GM21367 (cell line): ENCODE data around the gene EMC1.
"Not testable (repeated sequence)": the region's sequence is repeated elsewhere in the genome, so short reads cannot be mapped to it uniquely, and the experiment has no call there.

Source experiments
- ATAC-seq: cut with Tn5 transposase; IDR thresholded peaks from one replicate; pipeline ENCODE4 v1.9.1; 2021; ENCODE audit not compliant: unreplicated experiment

EMC1 gene

GRCh38 chr1:19193004-19193403 lies 58.3 kb downstream of the EMC1 start:
- ATAC-seq, result no peak

GRCh38 chr1:19191811-19192210 lies 59.5 kb downstream of the EMC1 start:
- ATAC-seq, result no peak

- no peak for ATAC-seq
These were observed 60.9 kb downstream of the EMC1 start for GRCh38 chr1:19190468-19190867.

GRCh38 chr1:19189270-19189669 lies 62.1 kb downstream of the EMC1 start:
- no peak for ATAC-seq

- ATAC-seq, result no peak
These were observed 63.5 kb downstream of the EMC1 start for GRCh38 chr1:19187852-19188251.

- ATAC-seq, result no peak
These were observed 65.3 kb downstream of the EMC1 start for GRCh38 chr1:19186001-19186400.

GRCh38 chr1:19182223-19182622 lies 69.1 kb downstream of the EMC1 start:
- no peak for ATAC-seq

- not testable (repeated sequence) for ATAC-seq
These were observed 71.1 kb downstream of the EMC1 start for GRCh38 chr1:19180265-19180657.

- no peak for ATAC-seq
These were observed 71.6 kb downstream of the EMC1 start for GRCh38 chr1:19179597-19180264.

- ATAC-seq, result no peak
These were observed 72.5 kb downstream of the EMC1 start for GRCh38 chr1:19178734-19179398.

- ATAC-seq, result no peak
These were observed 73.5 kb downstream of the EMC1 start for GRCh38 chr1:19177811-19178210.

GRCh38 chr1:19169642-19170041 lies 81.7 kb downstream of the EMC1 start:
- no peak for ATAC-seq

GRCh38 chr1:19167140-19167539 lies 84.2 kb downstream of the EMC1 start:
- ATAC-seq, result no peak

- no peak for ATAC-seq
These were observed 85.3 kb downstream of the EMC1 start for GRCh38 chr1:19166066-19166465.
